ENCODE results near the gene DNAJC5.

The DNAJC5 gene

GRCh38 chr20:63846888-63847236 lies 48.1 kb upstream of the DNAJC5 start (continued):
- TF ChIP-seq TSHZ2 (CRISPR knock-in tag; IDR thresholded peaks at IDR 0.05) (no peak), ZNF70 (CRISPR knock-in tag; IDR thresholded peaks at IDR 0.05) (no peak), CSDC2 (CRISPR knock-in tag; IDR thresholded peaks at IDR 0.05) (no peak), OSR1 (CRISPR knock-in tag; IDR thresholded peaks at IDR 0.05) (no peak), RARB (CRISPR knock-in tag; IDR thresholded peaks at IDR 0.05) (no peak), TOX (CRISPR knock-in tag; IDR thresholded peaks at IDR 0.05; ENCODE audit: borderline replicate concordance) (no peak), GLIS3 (CRISPR knock-in tag; IDR thresholded peaks at IDR 0.05) (no peak), ESRRG (CRISPR knock-in tag; IDR thresholded peaks at IDR 0.05) (no peak)

GRCh38 chr20:63847237-63848002 lies 47.5 kb upstream of the DNAJC5 start:
- no peak for ATAC-seq
- no peak for TF ChIP-seq TOX (CRISPR knock-in tag; IDR thresholded peaks at IDR 0.05; ENCODE audit: borderline replicate concordance)
- TF ChIP-seq ZNF8 (CRISPR knock-in tag; IDR thresholded peaks at IDR 0.05): no peak
- no peak for TF ChIP-seq TCF4 (CRISPR knock-in tag; IDR thresholded peaks at IDR 0.05; ENCODE audit: borderline replicate concordance)
- no peak for TF ChIP-seq PATZ1 (CRISPR knock-in tag; IDR thresholded peaks at IDR 0.05; ENCODE audit: borderline replicate concordance)
- TF ChIP-seq CSRNP3 (CRISPR knock-in tag; IDR thresholded peaks at IDR 0.05): no peak
- no peak for TF ChIP-seq ARNTL (CRISPR knock-in tag; IDR thresholded peaks at IDR 0.05; ENCODE audit: borderline replicate concordance, low read depth)
- no peak for TF ChIP-seq OSR1 (CRISPR knock-in tag; IDR thresholded peaks at IDR 0.05)
- TF ChIP-seq BACH2 (CRISPR knock-in tag; IDR thresholded peaks at IDR 0.05; ENCODE audit: borderline replicate concordance): no peak

GRCh38 chr20:63848003-63848911 lies 46.7 kb upstream of the DNAJC5 start:
- no peak for TF ChIP-seq ZNF8 (CRISPR knock-in tag; IDR thresholded peaks at IDR 0.05)
- TF ChIP-seq ZC3H10 (CRISPR knock-in tag; IDR thresholded peaks at IDR 0.05): no peak
- TF ChIP-seq ZFP3 (CRISPR knock-in tag; IDR thresholded peaks at IDR 0.05): no peak
- no peak for TF ChIP-seq RARB (CRISPR knock-in tag; IDR thresholded peaks at IDR 0.05)
- ATAC-seq: no peak

- no peak for ATAC-seq
- TF ChIP-seq CREB5 (CRISPR knock-in tag; IDR thresholded peaks at IDR 0.05; ENCODE audit: low read depth) (no peak), ZNF70 (CRISPR knock-in tag; IDR thresholded peaks at IDR 0.05) (no peak), CSRNP3 (CRISPR knock-in tag; IDR thresholded peaks at IDR 0.05) (no peak), PPARA (CRISPR knock-in tag; IDR thresholded peaks at IDR 0.05; ENCODE audit: borderline replicate concordance) (no peak), ZNF565 (CRISPR knock-in tag; conservative IDR thresholded peaks at IDR 0.05; ENCODE audit: low read depth) (no peak), ZC3H10 (CRISPR knock-in tag; IDR thresholded peaks at IDR 0.05) (no peak), SNAI2 (CRISPR knock-in tag; IDR thresholded peaks at IDR 0.05) (no peak), ZNF8 (CRISPR knock-in tag; IDR thresholded peaks at IDR 0.05) (no peak), ZFP30 (CRISPR knock-in tag; IDR thresholded peaks at IDR 0.05) (no peak), TCF4 (CRISPR knock-in tag; IDR thresholded peaks at IDR 0.05; ENCODE audit: borderline replicate concordance) (no peak), TSHZ2 (CRISPR knock-in tag; IDR thresholded peaks at IDR 0.05) (no peak)
Measured at GRCh38 chr20:63850689-63851547, 44.0 kb upstream of the DNAJC5 start.

All from SK-N-SH treated with all-trans-retinoic acid at 6 μM for 48 hours (cell line).